Endothelial cell of umbilical vein (primary cell): ENCODE results near the gene TSPAN33.

Experiments used
- CTCF ChIP-seq, 2 donors: IDR thresholded peaks; 1 replicate in 1 of 2; 2 replicates in 1 of 2; pipeline ENCODE4 v1.5.1; 2011; ENCODE audit warnings: low read length in 2 of 2, mild to moderate bottlenecking in 2 of 2, moderate library complexity in 2 of 2, control low read depth in 1 of 2, inconsistent platforms in 1 of 2, low read depth in 1 of 2; ENCODE audit not compliant: insufficient read depth in 1 of 2; ENCODE audit errors: extremely low read depth in 1 of 2
- EZH2 ChIP-seq: IDR thresholded peaks from 2 replicates; pipeline ENCODE4 v1.6.1; 2012; ENCODE audit warnings: borderline replicate concordance, low read depth, mild to moderate bottlenecking, moderate library complexity, low read length, inconsistent platforms; ENCODE audit not compliant: severe bottlenecking
- JUN ChIP-seq: IDR thresholded peaks from 2 replicates; pipeline ENCODE4 v1.6.1; 2011; ENCODE audit warnings: borderline replicate concordance, low read depth; ENCODE audit not compliant: insufficient read length, insufficient read depth
- MYC ChIP-seq: IDR thresholded peaks from one replicate; pipeline ENCODE4 v1.6.1; 2011; ENCODE audit warnings: mild to moderate bottlenecking, low read depth, low read length
- POLR2A ChIP-seq: IDR thresholded peaks from 2 replicates; pipeline ENCODE4 v1.6.1; 2012; ENCODE audit warnings: low read depth, mild to moderate bottlenecking, control low read depth, low read length
- POLR2AphosphoS5 ChIP-seq: IDR thresholded peaks from 2 replicates; pipeline ENCODE4 v1.6.1; 2012; ENCODE audit warnings: low read depth, mild to moderate bottlenecking, control low read depth, low read length, moderate library complexity; ENCODE audit not compliant: insufficient read depth

DNA sequence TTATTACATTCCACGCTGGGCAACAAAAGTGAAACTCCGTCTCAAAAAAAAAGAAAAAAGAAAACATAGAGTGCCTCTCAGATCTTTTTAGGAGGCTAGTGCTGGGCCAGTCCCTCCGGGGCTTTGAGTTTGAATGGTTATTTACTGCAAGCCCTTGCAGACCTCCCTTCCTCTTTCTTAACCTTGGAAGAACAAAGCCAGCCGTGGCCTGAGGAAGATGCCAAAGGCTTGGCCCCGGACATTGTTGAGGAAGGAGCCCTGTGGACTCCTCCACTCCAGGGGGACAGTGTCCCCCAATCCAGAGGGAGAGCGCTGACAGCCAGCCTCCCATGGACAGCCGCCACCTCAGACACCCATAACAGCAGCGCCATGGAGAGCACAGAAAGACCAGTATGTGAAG lies 5.0 kb downstream of the TSPAN33 start:
- TF ChIP-seq CTCF (IDR thresholded peaks at IDR 0.05; ENCODE audit: extremely low read depth in 1 of 2, insufficient read depth in 1 of 2, low read depth in 1 of 2, low read length in 2 of 2) (no peak), POLR2AphosphoS5 (no peak), JUN (no peak), POLR2A (no peak), EZH2 (no peak), MYC (no peak)
